Measurements from ENCODE around the gene UGGT1.

UGGT1 gene

GRCh38 chr2:128093762-128094161 is 2.8 kb downstream of the UGGT1 start:
- POLR2A ChIA-PET: no interaction called here
- DNase-seq (ENCODE audit: extremely low spot score): no peak
- CTCF ChIA-PET: interaction anchor here (1.2 to 1.4 kb wide), 3 partner anchors 9 to 65 kb away, joined by 3 to 5 read pairs (median 4); partner anchors contain the start of gene SAP130
- TF ChIP-seq CTCF (IDR thresholded peaks at IDR 0.05; ENCODE audit: control extremely low read depth, extremely low read depth, low read depth, missing control alignments): no peak

- no peak for TF ChIP-seq CTCF (IDR thresholded peaks at IDR 0.05; ENCODE audit: control extremely low read depth, extremely low read depth, low read depth, missing control alignments)
- ChIA-PET POLR2A (no interaction called here), CTCF (interaction anchor here (0.6 to 1.5 kb wide), 2 partner anchors 9 to 10 kb away, joined by 3 read pairs; no protein-coding TSS in a partner anchor)
- no peak for DNase-seq (ENCODE audit: extremely low spot score)
Measured at GRCh38 chr2:128095201-128095600, 4.2 kb downstream of the UGGT1 start.

- POLR2A ChIA-PET: interaction anchor here (0.7 kb wide), 1 partner anchor 12 kb away, joined by 3 read pairs; the partner anchor contains the start of gene UGGT1
- DNase-seq (ENCODE audit: extremely low spot score): no peak
- no peak for TF ChIP-seq CTCF (IDR thresholded peaks at IDR 0.05; ENCODE audit: control extremely low read depth, extremely low read depth, low read depth, missing control alignments)
- CTCF ChIA-PET: interaction anchor here (0.8 to 1.3 kb wide), 4 partner anchors 10 to 14 kb away, joined by 3 to 4 read pairs (median 4); no protein-coding TSS in a partner anchor
Measured at GRCh38 chr2:128103407-128103806, 12.4 kb downstream of the UGGT1 start.

- TF ChIP-seq CTCF (IDR thresholded peaks at IDR 0.05; ENCODE audit: control extremely low read depth, extremely low read depth, low read depth, missing control alignments): no peak
- ChIA-PET POLR2A (no interaction called here), CTCF (interaction anchor here (1.0 kb wide), 1 partner anchor 10 kb away, joined by 3 read pairs; no protein-coding TSS in a partner anchor)
- DNase-seq (ENCODE audit: extremely low spot score): no peak
Measured at GRCh38 chr2:128105072-128105471, 14.1 kb downstream of the UGGT1 start.

- CTCF ChIA-PET: interaction anchor here (2.5 kb wide), 1 partner anchor 9 kb away, joined by 11 read pairs; no protein-coding TSS in a partner anchor
- DNase-seq (ENCODE audit: extremely low spot score): no peak
- TF ChIP-seq CTCF (IDR thresholded peaks at IDR 0.05; ENCODE audit: control extremely low read depth, extremely low read depth, low read depth, missing control alignments): no peak
- POLR2A ChIA-PET: no interaction called here
Measured at GRCh38 chr2:128108166-128108565, 17.2 kb downstream of the UGGT1 start.

- TF ChIP-seq CTCF (IDR thresholded peaks at IDR 0.05; ENCODE audit: control extremely low read depth, extremely low read depth, low read depth, missing control alignments): no peak
- ChIA-PET POLR2A (no interaction called here), CTCF (interaction anchor here (2.5 kb wide), 1 partner anchor 10 kb away, joined by 11 read pairs; no protein-coding TSS in a partner anchor)
- no peak for DNase-seq (ENCODE audit: extremely low spot score)
Measured at GRCh38 chr2:128109243-128109642, 18.2 kb downstream of the UGGT1 start.
